ENCODE measurements around the gene CCNL2.
"Not testable (repeated sequence)": the region's sequence is repeated elsewhere in the genome, so short reads cannot be mapped to it uniquely, and the experiment has no call there.

Gene CCNL2

GRCh38 chr1:1432951-1433803 lies 34.0 kb upstream of the CCNL2 start:
- in situ Hi-C loops (cut with MboI; ENCODE audit: low sequenced_read_pairs): no loop called here

GRCh38 chr1:1432274-1432950 lies 33.3 kb upstream of the CCNL2 start:
- in situ Hi-C loops (cut with MboI; ENCODE audit: low sequenced_read_pairs): no loop called here

- in situ Hi-C loops (cut with MboI; ENCODE audit: low sequenced_read_pairs): no loop called here
Measured at GRCh38 chr1:1431845-1432273, 32.7 kb upstream of the CCNL2 start.

GRCh38 chr1:1430992-1431844 lies 32.1 kb upstream of the CCNL2 start:
- in situ Hi-C loops (cut with MboI; ENCODE audit: low sequenced_read_pairs): no loop called here

- in situ Hi-C loops (cut with MboI; ENCODE audit: low sequenced_read_pairs): no loop called here
Measured at GRCh38 chr1:1430114-1430982, 31.2 kb upstream of the CCNL2 start.

- in situ Hi-C loops (cut with MboI; ENCODE audit: low sequenced_read_pairs): no loop called here
Measured at GRCh38 chr1:1429671-1430073, 30.5 kb upstream of the CCNL2 start.

- in situ Hi-C loops (cut with MboI; ENCODE audit: low sequenced_read_pairs): not testable (repeated sequence)
Measured at GRCh38 chr1:1428967-1429366, 29.8 kb upstream of the CCNL2 start.

- in situ Hi-C loops (cut with MboI; ENCODE audit: low sequenced_read_pairs): no loop called here
Measured at GRCh38 chr1:1428174-1428573, 29.0 kb upstream of the CCNL2 start.

GRCh38 chr1:1427820-1428148 lies 28.6 kb upstream of the CCNL2 start:
- in situ Hi-C loops (cut with MboI; ENCODE audit: low sequenced_read_pairs): no loop called here

GRCh38 chr1:1427106-1427819 lies 28.1 kb upstream of the CCNL2 start:
- in situ Hi-C loops (cut with MboI; ENCODE audit: low sequenced_read_pairs): no loop called here

GRCh38 chr1:1426496-1427105 lies 27.5 kb upstream of the CCNL2 start:
- in situ Hi-C loops (cut with MboI; ENCODE audit: low sequenced_read_pairs): no loop called here

GRCh38 chr1:1425753-1426495 lies 26.8 kb upstream of the CCNL2 start:
- in situ Hi-C loops (cut with MboI; ENCODE audit: low sequenced_read_pairs): no loop called here

- in situ Hi-C loops (cut with MboI; ENCODE audit: low sequenced_read_pairs): no loop called here
Measured at GRCh38 chr1:1425426-1425752, 26.3 kb upstream of the CCNL2 start.

GRCh38 chr1:1424707-1425106 lies 25.6 kb upstream of the CCNL2 start:
- in situ Hi-C loops (cut with MboI; ENCODE audit: low sequenced_read_pairs): no loop called here

GRCh38 chr1:1423245-1423597 lies 24.1 kb upstream of the CCNL2 start:
- in situ Hi-C loops (cut with MboI; ENCODE audit: low sequenced_read_pairs): no loop called here

- in situ Hi-C loops (cut with MboI; ENCODE audit: low sequenced_read_pairs): no loop called here
Measured at GRCh38 chr1:1422465-1423244, 23.5 kb upstream of the CCNL2 start.

- in situ Hi-C loops (cut with MboI; ENCODE audit: low sequenced_read_pairs): no loop called here
Measured at GRCh38 chr1:1421907-1422464, 22.9 kb upstream of the CCNL2 start.

Measured in HL-60/S4 (cell line).